ENCODE results near the gene RBMS3.

Gene RBMS3

GRCh38 chr3:29933802-29934490, 653.1 kb downstream of the RBMS3 start:
- Mint-ChIP-seq H3K4me3 (no peak overlapping the region), H3K4me1 (no peaks in the 10 kb centered on the region), H3K27me3 (peaks cover 17% of the 10 kb centered on the region), H3K27ac (no peak overlapping the region), H3K9me3 (no peaks in the 10 kb centered on the region)
- no peak for ATAC-seq
- DNase-seq: no peak

GRCh38 chr3:29934751-29935150, 653.9 kb downstream of the RBMS3 start:
- peaks cover 23% of the 10 kb centered on the region for H3K27me3 Mint-ChIP-seq
- no peak for ATAC-seq
- DNase-seq: no peak
- H3K9me3 Mint-ChIP-seq: no peaks in the 10 kb centered on the region
- H3K4me1 Mint-ChIP-seq: no peaks in the 10 kb centered on the region
- H3K27ac Mint-ChIP-seq: no peak overlapping the region
- H3K4me3 Mint-ChIP-seq: no peak overlapping the region

- ATAC-seq (peak; percentile 93), DNase-seq (no peak)
- no peaks in the 10 kb centered on the region for H3K4me1 Mint-ChIP-seq
- no peak overlapping the region for H3K4me3 Mint-ChIP-seq
- peaks cover 33% of the 10 kb centered on the region for H3K27me3 Mint-ChIP-seq
- no peak overlapping the region for H3K27ac Mint-ChIP-seq
- H3K9me3 Mint-ChIP-seq: no peaks in the 10 kb centered on the region
These were observed 655.2 kb downstream of the RBMS3 start for GRCh38 chr3:29936054-29936453.

- DNase-seq: no peak
- no peak for ATAC-seq
- H3K9me3 Mint-ChIP-seq: no peaks in the 10 kb centered on the region
- H3K4me3 Mint-ChIP-seq: no peak overlapping the region
- peaks cover 26% of the 10 kb centered on the region for H3K27me3 Mint-ChIP-seq
- H3K4me1 Mint-ChIP-seq: no peaks in the 10 kb centered on the region
- H3K27ac Mint-ChIP-seq: no peak overlapping the region
These were observed 655.9 kb downstream of the RBMS3 start for GRCh38 chr3:29936766-29937165.

GRCh38 chr3:29937185-29937584, 656.3 kb downstream of the RBMS3 start:
- Mint-ChIP-seq H3K9me3 (no peaks in the 10 kb centered on the region), H3K27ac (no peak overlapping the region), H3K27me3 (peaks cover 25% of the 10 kb centered on the region), H3K4me1 (no peaks in the 10 kb centered on the region), H3K4me3 (no peak overlapping the region)
- ATAC-seq (no peak), DNase-seq (no peak)

- Mint-ChIP-seq H3K4me3 (no peak overlapping the region), H3K27me3 (peaks cover 16% of the 10 kb centered on the region), H3K27ac (no peak overlapping the region), H3K4me1 (no peaks in the 10 kb centered on the region), H3K9me3 (no peaks in the 10 kb centered on the region)
- DNase-seq (no peak), ATAC-seq (no peak)
These were observed 660.0 kb downstream of the RBMS3 start for GRCh38 chr3:29940759-29941323.

- DNase-seq (no peak), ATAC-seq (no peak)
- Mint-ChIP-seq H3K4me1 (no peaks in the 10 kb centered on the region), H3K4me3 (no peak overlapping the region), H3K27me3 (peaks cover 23% of the 10 kb centered on the region), H3K9me3 (no peaks in the 10 kb centered on the region), H3K27ac (no peak overlapping the region)
These were observed 661.4 kb downstream of the RBMS3 start for GRCh38 chr3:29942297-29942696.

GRCh38 chr3:29949131-29949530, 668.3 kb downstream of the RBMS3 start:
- DNase-seq: no peak
- Mint-ChIP-seq H3K27ac (no peak overlapping the region), H3K4me1 (no peaks in the 10 kb centered on the region), H3K27me3 (peaks cover 6% of the 10 kb centered on the region), H3K4me3 (no peak overlapping the region), H3K9me3 (no peaks in the 10 kb centered on the region)
- no peak for ATAC-seq

- no peak for DNase-seq
- Mint-ChIP-seq H3K9me3 (no peaks in the 10 kb centered on the region), H3K4me3 (no peak overlapping the region), H3K27ac (no peak overlapping the region), H3K4me1 (no peaks in the 10 kb centered on the region), H3K27me3 (peaks cover 6% of the 10 kb centered on the region)
- ATAC-seq: no peak
These were observed 669.2 kb downstream of the RBMS3 start for GRCh38 chr3:29949940-29950616.

- ATAC-seq (no peak), DNase-seq (no peak)
- H3K4me3 Mint-ChIP-seq: no peak overlapping the region
- H3K27me3 Mint-ChIP-seq: no peaks in the 10 kb centered on the region
- H3K9me3 Mint-ChIP-seq: no peaks in the 10 kb centered on the region
- no peaks in the 10 kb centered on the region for H3K4me1 Mint-ChIP-seq
- no peak overlapping the region for H3K27ac Mint-ChIP-seq
These were observed 671.6 kb downstream of the RBMS3 start for GRCh38 chr3:29952431-29952830.

GRCh38 chr3:29955413-29955812, 674.5 kb downstream of the RBMS3 start:
- ATAC-seq (no peak), DNase-seq (no peak)
- Mint-ChIP-seq H3K27ac (no peak overlapping the region), H3K4me1 (no peaks in the 10 kb centered on the region), H3K27me3 (peaks cover 8% of the 10 kb centered on the region), H3K4me3 (no peak overlapping the region), H3K9me3 (peaks cover 0 to 6% of the 10 kb centered on the region in 2 donors)

- no peak overlapping the region for H3K27ac Mint-ChIP-seq
- H3K4me1 Mint-ChIP-seq: no peaks in the 10 kb centered on the region
- ATAC-seq: no peak
- peaks cover 8% of the 10 kb centered on the region for H3K27me3 Mint-ChIP-seq
- H3K9me3 Mint-ChIP-seq: peaks cover 0 to 6% of the 10 kb centered on the region in 2 donors
- no peak for DNase-seq
- H3K4me3 Mint-ChIP-seq: no peak overlapping the region
These were observed 677.9 kb downstream of the RBMS3 start for GRCh38 chr3:29958816-29959215.

- no peaks in the 10 kb centered on the region for H3K4me1 Mint-ChIP-seq
- H3K27me3 Mint-ChIP-seq: peaks cover 20% of the 10 kb centered on the region
These were observed 691.0 kb downstream of the RBMS3 start for GRCh38 chr3:29971895-29972294.

GRCh38 chr3:29972320-29972993, 691.6 kb downstream of the RBMS3 start:
- Mint-ChIP-seq H3K27me3 (peaks cover 22% of the 10 kb centered on the region), H3K4me1 (no peaks in the 10 kb centered on the region), H3K4me3 (no peak overlapping the region), H3K27ac (no peak overlapping the region), H3K9me3 (no peaks in the 10 kb centered on the region)
- ATAC-seq: no peak
- DNase-seq: no peak

More at GRCh38 chr3:29971895-29972294, 691.0 kb downstream of the RBMS3 start:
- no peaks in the 10 kb centered on the region for H3K9me3 Mint-ChIP-seq
- no peak for ATAC-seq
- H3K4me3 Mint-ChIP-seq: no peak overlapping the region
- H3K27ac Mint-ChIP-seq: no peak overlapping the region
- DNase-seq: no peak

GRCh38 chr3:29973763-29974162, 692.9 kb downstream of the RBMS3 start:
- no peak overlapping the region for H3K4me3 Mint-ChIP-seq
- no peak overlapping the region for H3K27ac Mint-ChIP-seq
- peaks cover 22% of the 10 kb centered on the region for H3K27me3 Mint-ChIP-seq
- no peaks in the 10 kb centered on the region for H3K4me1 Mint-ChIP-seq
- DNase-seq (no peak), ATAC-seq (no peak)
- H3K9me3 Mint-ChIP-seq: no peaks in the 10 kb centered on the region

GRCh38 chr3:29976871-29977270, 696.0 kb downstream of the RBMS3 start:
- H3K4me1 Mint-ChIP-seq: no peaks in the 10 kb centered on the region
- no peak overlapping the region for H3K4me3 Mint-ChIP-seq
- H3K27ac Mint-ChIP-seq: no peak overlapping the region
- H3K27me3 Mint-ChIP-seq: peaks cover 24% of the 10 kb centered on the region
- peaks cover 0 to under 1% of the 10 kb centered on the region in 2 donors for H3K9me3 Mint-ChIP-seq
- DNase-seq: no peak
- ATAC-seq: no peak
